Tibial nerve (tissue), 4 donors: ENCODE measurements around the gene SLC51A. TPM values are rescaled to one million over a fixed set of nuclear protein-coding genes. Genes with fewer than 3 reads are reported as not detected.

Experiments used
- DNase-seq, 2 donors: peaks; one replicate each; pipeline ENCODE4 v3.0.0-alpha.2; 2019; ENCODE audit warnings: low spot score in 2 of 2
- H3K27ac ChIP-seq, 4 donors: fragments of 200-600 bp; sonication (generic) in 3 of 4; one replicate each; pipeline ENCODE4 v1.5.1; 2017 to 2019; ENCODE audit warnings: mild to moderate bottlenecking in 1 of 4
- H3K27me3 ChIP-seq, 2 donors: fragments of 200-600 bp; sonication (generic) in 1 of 2; one replicate each; pipeline versions ENCODE4 v1.5.1 to v1.6.0; 2017 to 2019
- H3K36me3 ChIP-seq, 3 donors: fragments of 200-600 bp; sonication (generic); one replicate each; pipeline ENCODE4 v1.5.1; 2018 to 2019
- H3K4me1 ChIP-seq, 4 donors: fragments of 200-600 bp; sonication (generic) in 3 of 4; one replicate each; pipeline ENCODE4 v1.5.1; 2017 to 2019
- H3K4me3 ChIP-seq, 4 donors: fragments of 200-600 bp; sonication (generic) in 3 of 4; one replicate each; pipeline ENCODE4 v1.5.1; 2017 to 2019; ENCODE audit warnings: mild to moderate bottlenecking in 1 of 4, moderate library complexity in 1 of 4
- H3K9me3 ChIP-seq, 4 donors: fragments of 200-600 bp; sonication (generic) in 3 of 4; one replicate each; pipeline ENCODE4 v1.5.1; 2017 to 2019
- EP300 ChIP-seq, 2 donors: sonication (generic); formaldehyde crosslinking; IDR thresholded peaks; one replicate each; pipeline ENCODE4 v1.6.1; 2017; ENCODE audit warnings: antibody characterized with exemption in 2 of 2, mild to moderate bottlenecking in 1 of 2
- POLR2A ChIP-seq, 2 donors: fragments of 450-650 bp; IDR thresholded peaks; one replicate each; pipeline ENCODE4 v1.6.1; 2017; ENCODE audit warnings: antibody characterized with exemption in 2 of 2, mild to moderate bottlenecking in 2 of 2, moderate library complexity in 2 of 2
- WGBS, 2 donors: methylation state at CpG; one replicate each; pipeline ENCODE4 v1.1.5; 2018; 5-methylcytosine and 5-hydroxymethylcytosine counted together
- total RNA-seq, 4 donors: library from RNA; depleted of rRNA; stranded (reverse); fragments of >200 nt; gene quantifications; one replicate each; pipeline ENCODE4 v1.1.0, GENCODE V29; 2016
- TF ChIP-seq, protein P1 (sequence below), 5 experiments: fragments of 200-600 bp in 3 of 5; fragments of 450-650 bp in 2 of 5; sonication (generic) in 3 of 5; IDR thresholded peaks; one replicate each; pipeline ENCODE4 v1.5.1; 2016 to 2019; ENCODE audit warnings: antibody characterized with exemption in 5 of 5, mild to moderate bottlenecking in 3 of 5, moderate library complexity in 2 of 5

Gene SLC51A
- total RNA-seq, 4 donors from 2014 or later, result 0.30 to 0.66 TPM; not detected in 2

DNA sequence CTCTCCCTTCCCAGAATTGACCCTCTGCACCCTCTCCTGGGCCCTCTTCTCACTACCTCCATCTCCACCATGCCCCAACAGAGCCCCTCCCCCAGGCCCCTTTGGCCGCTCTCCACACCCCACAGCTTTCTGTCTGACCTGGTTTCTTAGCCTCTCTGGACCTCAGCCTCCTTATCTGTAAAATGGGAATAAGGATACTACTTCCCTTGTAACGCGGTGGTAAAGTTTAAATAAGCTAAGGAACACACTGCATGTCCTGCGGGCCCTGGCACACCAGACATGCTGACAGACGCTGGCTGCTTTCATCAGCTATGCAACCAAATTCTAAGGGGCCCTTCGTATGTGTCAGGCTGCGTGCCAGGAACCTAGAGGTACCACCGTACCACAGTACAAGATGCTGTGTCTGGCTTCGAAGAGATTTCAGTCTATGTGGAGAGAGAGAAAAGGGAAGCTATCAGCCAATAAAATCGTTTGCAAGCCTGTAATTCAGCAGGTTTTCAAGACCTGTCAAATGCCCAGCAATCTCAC is 777 bp upstream of the SLC51A start:
- Histone ChIP-seq H3K4me3 (no peak overlapping the region), H3K4me1 (peaks cover 0 to 17% (median 5%) of the 10 kb centered on the region in 4 donors), H3K27ac (no peak overlapping the region), H3K9me3 (no peaks in the 10 kb centered on the region), H3K27me3 (peaks cover 0 to 16% of the 10 kb centered on the region in 2 donors), H3K36me3 (no peaks in the 10 kb centered on the region)
- no peak for TF ChIP-seq EP300 (IDR thresholded peaks at IDR 0.05)
- 76 to 78% methylated on average over 10 of the region's 10 CpGs for WGBS, 2 donors
- no peak for DNase-seq

DNA sequence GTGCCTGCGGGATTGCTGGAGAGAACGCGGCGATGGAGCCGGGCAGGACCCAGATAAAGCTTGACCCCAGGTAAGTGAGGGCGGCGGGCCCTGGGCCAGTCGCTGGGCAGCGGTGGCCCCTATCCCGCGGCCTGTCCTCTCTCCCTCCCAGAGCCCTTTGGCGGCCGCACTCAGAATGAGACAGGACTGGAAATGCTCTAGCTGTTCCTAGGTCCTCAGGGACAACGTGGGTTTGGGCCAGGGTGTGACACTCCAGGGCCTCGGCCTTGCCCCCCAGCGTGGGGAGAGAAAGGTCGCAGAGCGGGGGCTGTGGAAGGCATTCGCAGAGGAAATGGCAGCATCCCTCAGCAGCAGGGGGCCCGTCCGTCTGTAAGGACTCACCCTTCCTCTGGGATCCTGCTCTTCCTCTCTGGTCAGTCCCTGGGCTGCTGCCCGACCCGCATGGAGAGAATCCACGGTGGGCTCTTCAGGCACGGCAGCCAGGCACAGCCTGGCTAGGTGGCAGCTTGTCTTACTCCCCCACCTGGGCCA is 412 bp downstream of the SLC51A start:
- no peaks in the 10 kb centered on the region for H3K36me3 ChIP-seq
- peaks cover 0 to 17% (median 5%) of the 10 kb centered on the region in 4 donors for H3K4me1 ChIP-seq
- TF ChIP-seq EP300 (IDR thresholded peaks at IDR 0.05) (no peak), POLR2A (IDR thresholded peaks at IDR 0.05) (no peak)
- TF ChIP-seq, protein P1, sequence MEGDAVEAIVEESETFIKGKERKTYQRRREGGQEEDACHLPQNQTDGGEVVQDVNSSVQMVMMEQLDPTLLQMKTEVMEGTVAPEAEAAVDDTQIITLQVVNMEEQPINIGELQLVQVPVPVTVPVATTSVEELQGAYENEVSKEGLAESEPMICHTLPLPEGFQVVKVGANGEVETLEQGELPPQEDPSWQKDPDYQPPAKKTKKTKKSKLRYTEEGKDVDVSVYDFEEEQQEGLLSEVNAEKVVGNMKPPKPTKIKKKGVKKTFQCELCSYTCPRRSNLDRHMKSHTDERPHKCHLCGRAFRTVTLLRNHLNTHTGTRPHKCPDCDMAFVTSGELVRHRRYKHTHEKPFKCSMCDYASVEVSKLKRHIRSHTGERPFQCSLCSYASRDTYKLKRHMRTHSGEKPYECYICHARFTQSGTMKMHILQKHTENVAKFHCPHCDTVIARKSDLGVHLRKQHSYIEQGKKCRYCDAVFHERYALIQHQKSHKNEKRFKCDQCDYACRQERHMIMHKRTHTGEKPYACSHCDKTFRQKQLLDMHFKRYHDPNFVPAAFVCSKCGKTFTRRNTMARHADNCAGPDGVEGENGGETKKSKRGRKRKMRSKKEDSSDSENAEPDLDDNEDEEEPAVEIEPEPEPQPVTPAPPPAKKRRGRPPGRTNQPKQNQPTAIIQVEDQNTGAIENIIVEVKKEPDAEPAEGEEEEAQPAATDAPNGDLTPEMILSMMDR (IDR thresholded peaks at IDR 0.05), result no peak
- H3K9me3 ChIP-seq, result no peaks in the 10 kb centered on the region
- 46 to 55% methylated on average over 4 to 19 of the region's 25 CpGs for WGBS, 2 donors
- no peak overlapping the region for H3K27ac ChIP-seq
- peaks cover 0 to 16% of the 10 kb centered on the region in 2 donors for H3K27me3 ChIP-seq
- peak overlapping the region in 1 of 4 donors; percentile 18 for H3K4me3 ChIP-seq
- no peak for DNase-seq

DNA sequence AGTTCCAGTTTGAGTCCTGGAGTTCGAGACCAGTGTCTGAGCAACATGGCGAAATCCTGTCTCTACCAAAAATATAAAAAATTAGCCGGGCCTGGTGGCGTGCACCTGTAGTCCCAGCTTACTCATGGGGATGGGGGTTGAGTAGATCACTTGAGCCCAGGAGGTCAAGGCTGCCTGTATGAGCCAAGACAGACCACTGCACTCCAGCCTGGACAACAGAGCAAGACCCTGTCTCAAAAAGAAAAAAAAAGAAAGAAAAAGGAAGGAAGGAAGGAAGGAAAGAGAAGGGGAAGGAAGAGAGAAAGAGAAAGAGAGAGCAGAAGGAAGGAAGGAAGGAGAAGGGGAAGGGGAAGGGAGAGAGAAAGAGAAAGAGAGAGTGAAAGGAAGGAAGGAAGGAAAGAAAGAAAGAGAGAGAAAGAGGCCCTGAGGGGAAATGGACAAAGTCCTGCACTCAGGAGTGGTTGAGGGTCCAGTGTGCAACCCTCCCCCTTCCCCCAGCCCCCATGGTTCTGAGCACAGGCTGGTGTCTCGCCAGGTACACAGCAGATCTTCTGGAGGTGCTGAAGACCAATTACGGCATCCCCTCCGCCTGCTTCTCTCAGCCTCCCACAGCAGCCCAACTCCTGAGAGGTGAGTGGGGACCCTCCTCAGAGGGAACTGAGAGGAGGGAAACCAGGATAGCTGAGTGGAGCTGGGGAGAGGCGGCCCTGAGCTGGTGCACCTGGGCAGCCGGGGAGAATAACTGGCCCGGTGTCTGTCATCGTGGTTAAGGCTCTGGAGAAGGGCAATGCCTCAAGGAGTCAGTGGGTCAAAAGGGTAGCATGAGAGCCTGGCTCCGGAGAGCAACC is 1.2 kb downstream of the SLC51A start:
- 87 to 93% methylated on average over 12 of the region's 12 CpGs for WGBS, 2 donors
- Histone ChIP-seq H3K36me3 (no peaks in the 10 kb centered on the region), H3K4me1 (peaks cover 0 to 17% (median 5%) of the 10 kb centered on the region in 4 donors), H3K9me3 (no peaks in the 10 kb centered on the region), H3K4me3 (no peak overlapping the region), H3K27ac (no peak overlapping the region), H3K27me3 (peaks cover 0 to 16% of the 10 kb centered on the region in 2 donors)
- DNase-seq, result no peak
- TF ChIP-seq, protein P1 (IDR thresholded peaks at IDR 0.05), result no peak
- TF ChIP-seq EP300 (IDR thresholded peaks at IDR 0.05) (no peak), POLR2A (IDR thresholded peaks at IDR 0.05) (no peak)

DNA sequence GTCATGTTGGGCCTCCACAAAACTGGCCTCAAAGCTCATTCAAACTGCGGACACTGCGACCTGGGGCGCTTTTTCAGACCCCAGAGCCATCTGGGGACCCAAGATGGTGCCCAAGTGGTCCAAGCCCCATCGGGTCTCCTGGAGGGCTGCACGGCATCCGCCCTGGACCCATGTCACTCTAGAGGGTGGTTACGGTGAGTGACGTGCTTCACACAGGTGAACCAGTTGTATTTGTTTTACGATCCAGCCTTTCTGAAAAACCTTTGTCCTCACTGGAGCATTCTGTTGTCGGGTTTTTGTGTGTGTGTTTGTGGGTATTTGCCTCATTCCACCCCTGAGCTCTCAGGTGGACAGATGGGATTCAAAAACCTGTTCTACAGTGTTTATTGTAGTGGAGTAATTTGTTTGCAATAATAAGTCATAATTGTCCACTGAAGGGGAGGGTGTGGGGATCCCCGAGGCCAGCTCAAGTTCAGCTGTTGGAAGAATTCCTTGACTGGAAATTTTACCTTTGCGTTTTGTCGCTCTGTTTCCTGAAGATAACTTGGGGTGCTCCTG is 1.9 kb downstream of the SLC51A start:
- no peaks in the 10 kb centered on the region for H3K36me3 ChIP-seq
- TF ChIP-seq, protein P1 (IDR thresholded peaks at IDR 0.05), result no peak
- TF ChIP-seq POLR2A (IDR thresholded peaks at IDR 0.05) (no peak), EP300 (IDR thresholded peaks at IDR 0.05) (no peak)
- DNase-seq, result no peak
- no peaks in the 10 kb centered on the region for H3K9me3 ChIP-seq
- H3K27me3 ChIP-seq, result peaks cover 0 to 16% of the 10 kb centered on the region in 2 donors
- WGBS, 2 donors, result 86 to 90% methylated on average over 13 of the region's 13 CpGs
- H3K4me1 ChIP-seq, result peaks cover 0 to 17% (median 5%) of the 10 kb centered on the region in 4 donors
- H3K4me3 ChIP-seq, result no peak overlapping the region
- H3K27ac ChIP-seq, result no peak overlapping the region

DNA sequence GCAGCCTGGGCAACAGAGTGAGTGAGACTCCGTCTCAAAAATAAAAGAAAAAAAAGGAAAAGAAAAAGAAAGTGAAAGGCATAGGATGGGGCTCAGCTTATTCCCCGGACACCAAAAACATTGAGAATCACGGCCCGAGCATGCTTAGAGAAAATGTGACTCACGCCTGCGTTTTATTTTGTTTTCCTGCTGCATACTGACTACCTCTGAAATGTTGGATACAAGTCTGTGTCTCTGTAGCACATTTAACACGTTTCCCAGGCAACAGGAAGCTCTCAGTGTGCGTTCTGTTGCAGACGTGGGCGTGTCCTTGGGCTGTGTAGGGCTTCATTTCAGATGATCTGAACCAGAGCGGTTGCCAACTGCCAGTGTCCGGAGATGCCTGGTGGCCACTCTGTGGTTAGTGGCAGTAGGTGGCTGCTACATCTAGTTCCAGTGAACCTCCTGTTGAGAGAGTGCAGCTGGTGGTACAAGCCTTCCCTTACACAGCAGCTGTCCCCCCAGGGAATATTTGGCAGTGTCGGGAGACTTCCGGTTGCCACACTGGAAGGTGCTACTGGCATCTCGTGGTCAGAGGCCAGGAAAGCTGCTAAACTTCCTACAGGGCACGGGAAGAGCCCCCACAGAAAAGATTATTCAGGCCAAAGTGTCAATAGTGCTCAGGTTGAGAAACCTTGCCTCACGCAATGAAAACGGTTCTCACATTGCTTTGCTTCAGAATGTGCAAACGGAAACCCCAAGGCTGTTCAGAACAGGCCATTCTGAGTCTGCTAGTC is 3.0 kb downstream of the SLC51A start:
- Histone ChIP-seq H3K27ac (peak overlapping the region in 3 of 4 donors; percentile 2 to 64 (median 63)), H3K9me3 (no peaks in the 10 kb centered on the region), H3K36me3 (no peaks in the 10 kb centered on the region), H3K4me1 (peaks cover 0 to 17% (median 5%) of the 10 kb centered on the region in 4 donors), H3K27me3 (peaks cover 0 to 16% of the 10 kb centered on the region in 2 donors), H3K4me3 (peak overlapping the region in 2 of 4 donors; percentile 21 to 38)
- TF ChIP-seq, protein P1 (IDR thresholded peaks at IDR 0.05), result no peak
- no peak for TF ChIP-seq EP300 (IDR thresholded peaks at IDR 0.05)
- TF ChIP-seq POLR2A (IDR thresholded peaks at IDR 0.05), result no peak
- peak; percentile 48 to 62 for DNase-seq
- WGBS, 2 donors, result 15 to 18% methylated on average over 18 to 19 of the region's 19 CpGs
